ENCODE measurements around the gene OR6B3.

OR6B3 gene

DNA sequence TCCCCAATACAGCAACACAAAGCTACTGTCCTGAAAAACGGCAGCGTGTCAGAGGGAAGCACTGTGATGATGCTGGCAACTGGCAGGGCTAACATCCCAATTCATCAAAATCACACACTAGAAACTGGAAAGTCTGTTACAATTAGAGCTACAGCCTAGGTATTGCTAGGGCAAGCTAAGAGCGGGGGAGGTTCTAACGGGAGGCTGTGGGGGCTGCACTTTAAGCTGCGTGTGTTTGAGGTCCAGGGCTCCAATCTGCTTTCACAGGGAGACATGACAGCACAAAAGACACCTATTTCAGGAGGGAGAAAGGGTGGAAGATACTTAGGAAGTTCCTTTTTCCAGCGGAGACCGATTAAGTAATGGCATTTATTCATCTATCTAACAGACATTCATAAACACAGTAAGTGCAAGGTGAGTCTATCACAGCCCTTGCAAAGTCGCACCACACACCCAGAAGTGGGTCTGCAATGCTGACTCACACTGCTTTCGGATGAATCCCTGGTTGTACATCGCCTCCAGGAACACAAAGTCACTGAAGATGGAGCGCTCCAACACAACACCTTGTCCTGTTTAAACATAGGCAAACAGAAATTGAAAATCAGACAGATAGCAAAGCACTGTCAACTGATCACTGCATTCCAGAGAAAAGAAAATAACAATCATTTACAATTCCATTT is 35.1 kb downstream of the OR6B3 start:
- Histone ChIP-seq H3K27ac (no peak overlapping the region), H4K20me1 (ENCODE audit: insufficient read depth) (no peaks in the 10 kb centered on the region), H3K79me2 (ENCODE audit: insufficient read depth, low read depth) (peaks cover 17% of the 10 kb centered on the region), H3K4me1 (ENCODE audit: low read depth, poor library complexity, severe bottlenecking) (peaks cover 1% of the 10 kb centered on the region), H3K4me2 (no peak overlapping the region), H3K36me3 (ENCODE audit: insufficient read depth) (peaks cover 20% of the 10 kb centered on the region; the same call in 1 of the 2 replicates), H2AFZ (ENCODE audit: low read depth) (no peak overlapping the region), H3K27me3 (ENCODE audit: insufficient read depth, low read depth) (no peaks in the 10 kb centered on the region), H3K9ac (no peak overlapping the region), H3K4me3 (IDR thresholded peaks at IDR 0.05; ENCODE audit: insufficient read depth, low read depth, low read length) (no peak overlapping the region)
- TF ChIP-seq, protein P1, sequence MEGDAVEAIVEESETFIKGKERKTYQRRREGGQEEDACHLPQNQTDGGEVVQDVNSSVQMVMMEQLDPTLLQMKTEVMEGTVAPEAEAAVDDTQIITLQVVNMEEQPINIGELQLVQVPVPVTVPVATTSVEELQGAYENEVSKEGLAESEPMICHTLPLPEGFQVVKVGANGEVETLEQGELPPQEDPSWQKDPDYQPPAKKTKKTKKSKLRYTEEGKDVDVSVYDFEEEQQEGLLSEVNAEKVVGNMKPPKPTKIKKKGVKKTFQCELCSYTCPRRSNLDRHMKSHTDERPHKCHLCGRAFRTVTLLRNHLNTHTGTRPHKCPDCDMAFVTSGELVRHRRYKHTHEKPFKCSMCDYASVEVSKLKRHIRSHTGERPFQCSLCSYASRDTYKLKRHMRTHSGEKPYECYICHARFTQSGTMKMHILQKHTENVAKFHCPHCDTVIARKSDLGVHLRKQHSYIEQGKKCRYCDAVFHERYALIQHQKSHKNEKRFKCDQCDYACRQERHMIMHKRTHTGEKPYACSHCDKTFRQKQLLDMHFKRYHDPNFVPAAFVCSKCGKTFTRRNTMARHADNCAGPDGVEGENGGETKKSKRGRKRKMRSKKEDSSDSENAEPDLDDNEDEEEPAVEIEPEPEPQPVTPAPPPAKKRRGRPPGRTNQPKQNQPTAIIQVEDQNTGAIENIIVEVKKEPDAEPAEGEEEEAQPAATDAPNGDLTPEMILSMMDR (conservative IDR thresholded peaks at IDR 0.05; ENCODE audit: low read depth, low read length), result no peak

DNA sequence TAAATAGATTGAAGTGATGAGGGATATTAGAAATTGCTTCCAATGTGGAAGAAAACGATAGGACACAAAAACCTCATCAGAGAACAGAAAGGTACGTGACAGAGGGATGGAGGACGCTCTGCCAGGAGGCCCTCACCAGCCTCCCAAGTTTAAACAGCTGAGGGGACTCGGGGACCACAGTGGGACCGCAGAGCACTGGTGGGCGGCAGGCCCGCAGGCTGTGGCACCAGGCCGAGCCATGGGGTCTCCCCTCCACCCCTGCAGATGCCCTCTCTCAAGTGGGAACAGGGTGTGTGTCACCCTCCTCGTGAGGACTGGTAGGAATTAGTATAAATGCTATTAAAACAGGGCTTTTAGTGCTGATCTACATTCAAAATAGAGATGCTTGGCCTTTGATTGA is 39.0 kb downstream of the OR6B3 start:
- Histone ChIP-seq H3K36me3 (ENCODE audit: insufficient read depth) (0 out of 2 replicates have a peak, but pooled peaks cover 8% of the 10 kb centered on the region), H3K4me2 (no peak overlapping the region), H3K4me3 (IDR thresholded peaks at IDR 0.05; ENCODE audit: insufficient read depth, low read depth, low read length) (no peak overlapping the region), H3K9ac (no peak overlapping the region), H3K79me2 (ENCODE audit: insufficient read depth, low read depth) (no peaks in the 10 kb centered on the region), H3K4me1 (ENCODE audit: low read depth, poor library complexity, severe bottlenecking) (no peaks in the 10 kb centered on the region), H4K20me1 (ENCODE audit: insufficient read depth) (no peaks in the 10 kb centered on the region), H2AFZ (ENCODE audit: low read depth) (no peak overlapping the region), H3K27ac (no peak overlapping the region), H3K27me3 (ENCODE audit: insufficient read depth, low read depth) (no peaks in the 10 kb centered on the region)
- TF ChIP-seq, protein P1 (conservative IDR thresholded peaks at IDR 0.05; ENCODE audit: low read depth, low read length), result no peak

DNA sequence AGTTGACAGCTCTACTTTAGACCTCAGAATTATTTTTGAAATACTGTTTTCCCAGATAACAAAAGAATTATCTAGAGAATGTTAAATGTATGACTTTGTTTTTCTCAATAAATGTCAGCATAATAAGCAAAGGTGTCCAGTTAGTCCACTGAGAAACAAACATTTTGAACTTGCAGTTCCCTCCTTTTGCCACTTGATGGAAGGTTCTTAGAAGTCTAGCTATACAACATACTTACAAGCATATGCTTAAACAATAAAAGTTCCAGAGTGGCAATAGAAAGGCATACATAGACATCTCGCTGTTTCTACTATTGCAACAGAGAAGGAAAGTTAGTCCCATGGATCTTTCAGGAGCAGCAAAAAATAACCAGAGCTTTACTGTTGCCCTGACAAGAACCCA is 40.0 kb downstream of the OR6B3 start:
- Histone ChIP-seq H3K27me3 (ENCODE audit: insufficient read depth, low read depth) (no peaks in the 10 kb centered on the region), H3K4me1 (ENCODE audit: low read depth, poor library complexity, severe bottlenecking) (no peaks in the 10 kb centered on the region), H3K9ac (no peak overlapping the region), H3K36me3 (ENCODE audit: insufficient read depth) (0 out of 2 replicates have a peak, but pooled peaks cover 8% of the 10 kb centered on the region), H3K4me2 (no peak overlapping the region), H3K4me3 (IDR thresholded peaks at IDR 0.05; ENCODE audit: insufficient read depth, low read depth, low read length) (no peak overlapping the region), H3K27ac (no peak overlapping the region), H4K20me1 (ENCODE audit: insufficient read depth) (no peaks in the 10 kb centered on the region), H2AFZ (ENCODE audit: low read depth) (no peak overlapping the region), H3K79me2 (ENCODE audit: insufficient read depth, low read depth) (no peaks in the 10 kb centered on the region)
- TF ChIP-seq, protein P1 (conservative IDR thresholded peaks at IDR 0.05; ENCODE audit: low read depth, low read length), result peak; percentile 33; the same call in 1 of the 2 replicates

DNA sequence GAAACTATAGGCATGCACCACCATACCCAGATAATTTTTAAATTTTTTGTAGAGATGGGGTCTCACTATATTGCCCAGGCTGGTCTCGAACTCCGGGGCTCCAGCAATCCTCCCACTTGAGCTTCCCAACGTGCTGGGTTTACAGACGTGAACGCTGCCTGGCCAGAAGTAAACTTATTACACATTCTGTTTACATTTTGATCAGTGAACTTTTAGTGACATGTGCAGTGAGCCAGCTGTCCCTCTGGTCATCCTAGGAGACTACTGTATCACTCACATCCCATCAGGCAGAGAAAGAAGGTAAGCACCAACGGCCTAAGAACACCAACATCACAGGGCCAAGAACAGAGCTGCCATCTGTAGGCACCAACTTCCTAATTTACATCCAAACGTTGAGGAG is 50.3 kb downstream of the OR6B3 start:
- no peaks in the 10 kb centered on the region for H3K79me2 ChIP-seq (ENCODE audit: insufficient read depth, low read depth)
- TF ChIP-seq, protein P1 (conservative IDR thresholded peaks at IDR 0.05; ENCODE audit: low read depth, low read length), result no peak
- no peaks in the 10 kb centered on the region for H3K4me1 ChIP-seq (ENCODE audit: low read depth, poor library complexity, severe bottlenecking)
- H3K27ac ChIP-seq, result no peak overlapping the region
- no peaks in the 10 kb centered on the region for H3K27me3 ChIP-seq (ENCODE audit: insufficient read depth, low read depth)
- H3K9ac ChIP-seq, result no peak overlapping the region
- H4K20me1 ChIP-seq (ENCODE audit: insufficient read depth), result no peaks in the 10 kb centered on the region
- no peak overlapping the region for H2AFZ ChIP-seq (ENCODE audit: low read depth)
- H3K4me2 ChIP-seq, result no peak overlapping the region
- H3K4me3 ChIP-seq (IDR thresholded peaks at IDR 0.05; ENCODE audit: insufficient read depth, low read depth, low read length), result no peak overlapping the region
- H3K36me3 ChIP-seq (ENCODE audit: insufficient read depth), result no peaks in the 10 kb centered on the region
